Endothelial cell of umbilical vein (primary cell): ENCODE results near the gene DYNLT2. TPM values are rescaled to one million over a fixed set of nuclear protein-coding genes. Genes with fewer than 3 reads are reported as not detected.

Experiments
- BruUV-seq: library from RNA; stranded (reverse); fragments of 400-500 nt; replicated peaks from 2 replicates; lab custom pipeline; 2021; lab: Mats Ljungman, UMichigan
- CTCF ChIA-PET: fragments of 300-600, 350-600 bp; sonication (Branson Sonifier 250); formaldehyde crosslinking; loops from one replicate; lab custom pipeline; 2021; ENCODE audit warnings: antibody characterized with exemption, inconsistent platforms; lab: Charles Lee
- POLR2A ChIA-PET: fragments of 300-600, 350-600 bp; sonication (Branson Sonifier 250); formaldehyde crosslinking; loops from one replicate; lab custom pipeline; 2021; ENCODE audit warnings: antibody characterized with exemption, inconsistent platforms; lab: Charles Lee
- DNase-seq: peaks from one replicate; pipeline ENCODE4 v3.0.0-alpha.2; 2011; ENCODE audit warnings: low read depth, low spot score
- FAIRE-seq: peaks from 2 replicates; lab custom pipeline; 2011; peaks lifted over from hg19 to GRCh38; lab: Jason Lieb, UNC
- H2AFZ ChIP-seq: 2 replicates; pipeline ENCODE4 v1.6.0; 2012; ENCODE audit warnings: low read depth, low read length, control low read depth, inconsistent platforms
- H3K27ac ChIP-seq: 2 replicates; pipeline ENCODE4 v1.5.1; 2011; ENCODE audit warnings: low read depth, mild to moderate bottlenecking, control low read depth, low read length, moderate library complexity; ENCODE audit not compliant: insufficient read depth
- H3K27me3 ChIP-seq, 2 experiments: 2 replicates each; pipeline versions ENCODE4 v1.6.0 to v1.6.1; 2011; ENCODE audit warnings: low read length in 2 of 2, mixed read lengths in 1 of 2; ENCODE audit not compliant: control insufficient read depth in 2 of 2, insufficient read depth in 2 of 2
- H3K36me3 ChIP-seq, 2 experiments: 2 replicates in 1 of 2; 3 replicates in 1 of 2; pipeline ENCODE4 v1.5.1; 2011; ENCODE audit warnings: low read length in 2 of 2, mild to moderate bottlenecking in 1 of 2, moderate library complexity in 1 of 2; ENCODE audit not compliant: control insufficient read depth in 2 of 2, insufficient read depth in 2 of 2; ENCODE audit errors: extremely low read depth in 1 of 2
- H3K4me1 ChIP-seq: 3 replicates; pipeline ENCODE4 v1.5.1; 2011; ENCODE audit warnings: mild to moderate bottlenecking, low read length; ENCODE audit not compliant: control insufficient read depth, insufficient read depth; ENCODE audit errors: extremely low read depth
- H3K4me2 ChIP-seq: 2 replicates; pipeline ENCODE4 v1.6.1; 2011; ENCODE audit warnings: low read length, control low read depth, mixed read lengths; ENCODE audit not compliant: insufficient read depth
- H3K4me3 ChIP-seq, 3 experiments: fragments of 200-600 bp in 1 of 3; sonication (generic), shearing (Covaris generic) in 1 of 3; replicated peaks in 1 of 3; 2 replicates each; pipeline ENCODE4 v1.5.1; 2011 to 2016; ENCODE audit warnings: control low read depth in 3 of 3, low read length in 3 of 3, mild to moderate bottlenecking in 2 of 3, inconsistent platforms in 1 of 3, low read depth in 1 of 3, moderate library complexity in 1 of 3; ENCODE audit not compliant: insufficient read depth in 1 of 3
- H3K79me2 ChIP-seq: 2 replicates; pipeline ENCODE4 v1.6.0; 2012; ENCODE audit warnings: low read length, inconsistent platforms; ENCODE audit not compliant: control insufficient read depth, insufficient read depth
- H3K9ac ChIP-seq: replicated peaks from 2 replicates; pipeline ENCODE3; 2011; ENCODE audit warnings: low read length, control low read depth; ENCODE audit not compliant: insufficient read depth; ENCODE audit errors: extremely low read depth
- H3K9me1 ChIP-seq: replicated peaks from 3 replicates; pipeline ENCODE4 v1.6.0; 2011; ENCODE audit warnings: mild to moderate bottlenecking, low read length; ENCODE audit not compliant: control insufficient read depth, insufficient read depth; ENCODE audit errors: extremely low read depth
- H3K9me3 ChIP-seq: replicated peaks from 2 replicates; pipeline ENCODE4 v1.5.1; 2012; ENCODE audit warnings: low read length, inconsistent platforms; ENCODE audit not compliant: control insufficient read depth, insufficient read depth
- H4K20me1 ChIP-seq: replicated peaks from 2 replicates; pipeline ENCODE3; 2011; ENCODE audit warnings: mild to moderate bottlenecking, low read length; ENCODE audit not compliant: control insufficient read depth, insufficient read depth; ENCODE audit errors: extremely low read depth
- EZH2 ChIP-seq: IDR thresholded peaks from 2 replicates; pipeline ENCODE4 v1.6.1; 2012; ENCODE audit warnings: borderline replicate concordance, low read depth, mild to moderate bottlenecking, moderate library complexity, low read length, inconsistent platforms; ENCODE audit not compliant: severe bottlenecking
- FOS ChIP-seq: IDR thresholded peaks from 2 replicates; pipeline ENCODE4 v1.6.1; 2011; ENCODE audit warnings: mild to moderate bottlenecking, low read length, moderate library complexity, borderline replicate concordance; ENCODE audit not compliant: insufficient read depth
- JUN ChIP-seq: IDR thresholded peaks from 2 replicates; pipeline ENCODE4 v1.6.1; 2011; ENCODE audit warnings: borderline replicate concordance, low read depth; ENCODE audit not compliant: insufficient read length, insufficient read depth
- MYC ChIP-seq: IDR thresholded peaks from one replicate; pipeline ENCODE4 v1.6.1; 2011; ENCODE audit warnings: mild to moderate bottlenecking, low read depth, low read length
- dilution Hi-C: fragments of 300-500 bp; cut with MboI; formaldehyde crosslinking; loops from one replicate; pipeline ENCODE4 v1.15.0; 2019; ENCODE audit warnings: low sequenced_read_pairs; ENCODE audit not compliant: extremely low pct_ligation_motif_present
- intact Hi-C: fragments of 100-400 bp; cut with micrococcal nuclease; formaldehyde crosslinking; loops from one replicate; pipeline ENCODE4 v1.10.0; 2022
- polyA plus RNA-seq, 4 experiments: library from polyadenylated mRNA; depleted of rRNA in 3 of 4; stranded (reverse) in 3 of 4; unstranded in 1 of 4; fragments of >200 nt; gene quantifications; 2 replicates each; pipeline versions ENCODE4 v1.2.1 to v1.2.3, GENCODE V29; 2011 to 2012; ENCODE audit warnings: missing spikeins in 1 of 4
- total RNA-seq: library from RNA; stranded (reverse); gene quantifications from 2 replicates; pipeline ENCODE4 v1.2.3, GENCODE V29; 2021
- TF ChIP-seq, protein P1 (sequence below), 2 donors: IDR thresholded peaks; 1 replicate in 1 of 2; 2 replicates in 1 of 2; pipeline ENCODE4 v1.5.1; 2011; ENCODE audit warnings: low read length in 2 of 2, mild to moderate bottlenecking in 2 of 2, moderate library complexity in 2 of 2, control low read depth in 1 of 2, inconsistent platforms in 1 of 2, low read depth in 1 of 2; ENCODE audit not compliant: insufficient read depth in 1 of 2; ENCODE audit errors: extremely low read depth in 1 of 2

The DYNLT2 gene
- total and polyA plus RNA-seq, 2 donors (not counting 3 experiments of a cell fraction or from before 2014, with no cell fraction given), result 0.39 to 0.88 TPM

DNA sequence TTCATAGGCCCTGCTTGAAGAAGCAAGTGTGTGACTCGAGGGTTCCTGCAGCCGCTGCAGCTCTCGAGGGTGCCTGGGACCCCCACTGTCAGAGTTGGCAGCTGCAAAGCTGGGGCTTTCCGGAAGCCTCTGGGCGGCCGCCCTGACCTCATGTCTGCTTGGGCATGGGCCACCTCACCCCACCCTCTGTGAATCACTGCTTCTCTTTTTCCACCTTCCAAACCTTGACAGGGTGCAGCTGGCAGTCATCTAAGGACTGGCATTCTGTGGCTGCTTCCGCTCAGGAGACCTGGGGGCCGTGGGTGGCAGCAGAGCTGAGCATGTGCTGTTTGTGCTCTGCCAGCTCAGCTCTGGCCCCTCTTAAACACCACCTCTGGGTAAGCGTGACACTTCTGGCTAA is 32.0 kb upstream of the DYNLT2 start:
- ChIA-PET CTCF (interaction anchor here (1.0 kb wide), 1 partner anchor 747 kb away, joined by 3 read pairs; no protein-coding TSS in a partner anchor), POLR2A (no interaction called here)
- H4K20me1 ChIP-seq, result no peaks in the 10 kb centered on the region
- H2AFZ ChIP-seq, result no peak overlapping the region
- no peaks in the 10 kb centered on the region for H3K79me2 ChIP-seq
- no peak overlapping the region for H3K4me3 ChIP-seq
- no peaks in the 10 kb centered on the region for H3K27me3 ChIP-seq
- H3K4me2 ChIP-seq, result no peak overlapping the region
- peaks cover 10% of the 10 kb centered on the region for H3K4me1 ChIP-seq
- H3K36me3 ChIP-seq, result no peaks in the 10 kb centered on the region
- dilution Hi-C loops (no loop called here), intact Hi-C loops (no loop called here)
- H3K9ac ChIP-seq, result no peak overlapping the region
- no peak for FAIRE-seq
- H3K9me3 ChIP-seq, result no peaks in the 10 kb centered on the region
- DNase-seq, result no peak
- H3K9me1 ChIP-seq, result no peaks in the 10 kb centered on the region
- TF ChIP-seq, protein P1, sequence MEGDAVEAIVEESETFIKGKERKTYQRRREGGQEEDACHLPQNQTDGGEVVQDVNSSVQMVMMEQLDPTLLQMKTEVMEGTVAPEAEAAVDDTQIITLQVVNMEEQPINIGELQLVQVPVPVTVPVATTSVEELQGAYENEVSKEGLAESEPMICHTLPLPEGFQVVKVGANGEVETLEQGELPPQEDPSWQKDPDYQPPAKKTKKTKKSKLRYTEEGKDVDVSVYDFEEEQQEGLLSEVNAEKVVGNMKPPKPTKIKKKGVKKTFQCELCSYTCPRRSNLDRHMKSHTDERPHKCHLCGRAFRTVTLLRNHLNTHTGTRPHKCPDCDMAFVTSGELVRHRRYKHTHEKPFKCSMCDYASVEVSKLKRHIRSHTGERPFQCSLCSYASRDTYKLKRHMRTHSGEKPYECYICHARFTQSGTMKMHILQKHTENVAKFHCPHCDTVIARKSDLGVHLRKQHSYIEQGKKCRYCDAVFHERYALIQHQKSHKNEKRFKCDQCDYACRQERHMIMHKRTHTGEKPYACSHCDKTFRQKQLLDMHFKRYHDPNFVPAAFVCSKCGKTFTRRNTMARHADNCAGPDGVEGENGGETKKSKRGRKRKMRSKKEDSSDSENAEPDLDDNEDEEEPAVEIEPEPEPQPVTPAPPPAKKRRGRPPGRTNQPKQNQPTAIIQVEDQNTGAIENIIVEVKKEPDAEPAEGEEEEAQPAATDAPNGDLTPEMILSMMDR (IDR thresholded peaks at IDR 0.05; ENCODE audit: extremely low read depth in 1 of 2, insufficient read depth in 1 of 2, low read depth in 1 of 2, low read length in 2 of 2), result no peak
- TF ChIP-seq EZH2, result no peak
- BruUV-seq, result no TSS peak
- H3K27ac ChIP-seq, result no peak overlapping the region

DNA sequence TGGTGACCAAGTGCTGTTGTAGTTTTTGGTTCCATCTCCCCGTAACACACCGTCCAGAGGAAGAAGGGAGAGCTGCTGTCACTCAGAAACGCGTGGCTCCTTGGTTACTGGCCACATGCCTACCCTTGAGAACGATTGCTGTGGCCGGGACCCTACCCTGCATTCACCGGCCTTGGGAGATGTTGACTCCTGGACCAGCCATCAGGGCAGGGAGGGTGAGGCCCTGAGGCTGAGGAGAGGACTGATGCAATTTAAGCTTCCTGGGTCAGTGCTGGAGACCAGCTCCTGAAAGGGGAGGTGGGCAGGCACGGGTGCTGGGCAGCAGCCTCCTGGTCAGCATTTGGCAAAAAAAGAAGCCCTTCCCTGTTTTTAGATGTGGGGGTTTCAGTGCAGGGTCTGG is 31.6 kb upstream of the DYNLT2 start:
- Histone ChIP-seq H2AFZ (no peak overlapping the region), H3K4me3 (no peak overlapping the region), H3K9ac (no peak overlapping the region), H3K9me1 (no peaks in the 10 kb centered on the region), H3K27ac (no peak overlapping the region), H3K27me3 (no peaks in the 10 kb centered on the region), H3K4me2 (no peak overlapping the region), H4K20me1 (no peaks in the 10 kb centered on the region), H3K36me3 (no peaks in the 10 kb centered on the region), H3K9me3 (no peaks in the 10 kb centered on the region), H3K4me1 (peaks cover 10% of the 10 kb centered on the region), H3K79me2 (no peaks in the 10 kb centered on the region)
- intact Hi-C loops, result no loop called here
- TF ChIP-seq JUN, result no peak
- TF ChIP-seq MYC, result no peak
- no peak for TF ChIP-seq FOS
- BruUV-seq, result no TSS peak
- FAIRE-seq (no peak), DNase-seq (no peak)
- POLR2A ChIA-PET, result no interaction called here
- dilution Hi-C loops, result no loop called here
- CTCF ChIA-PET, result interaction anchor here (1.0 kb wide), 1 partner anchor 747 kb away, joined by 3 read pairs; no protein-coding TSS in a partner anchor
